Body of pancreas (tissue), 4 donors: ENCODE data around the gene GRB10. TPM values are rescaled to one million over a fixed set of nuclear protein-coding genes. Genes with fewer than 3 reads are reported as not detected.
"Not testable (repeated sequence)": the region's sequence is repeated elsewhere in the genome, so short reads cannot be mapped to it uniquely, and the experiment has no call there.

Source experiments
- ATAC-seq: fragments of 150-250 bp; one replicate; pipeline ENCODE4 v1.9.1; 2016
- DNase-seq, 4 donors: peaks; one replicate each; pipeline ENCODE4 v3.0.0-alpha.2; 2019
- H3K27ac ChIP-seq, 4 donors: fragments of 200-600 bp; sonication (generic); 1 replicate in 3 of 4; 2 replicates in 1 of 4; pipeline versions ENCODE4 v1.5.1 to v1.6.1; 2016 to 2019; ENCODE audit warnings: mild to moderate bottlenecking in 1 of 4, mixed read lengths in 1 of 4, moderate library complexity in 1 of 4
- H3K27me3 ChIP-seq, 2 donors: fragments of 200-600 bp; sonication (generic); one replicate each; pipeline ENCODE4 v1.6.0; 2016; ENCODE audit warnings: mild to moderate bottlenecking in 1 of 2
- H3K36me3 ChIP-seq, 2 donors: fragments of 200-600 bp; sonication (generic); replicated peaks in 1 of 2; 2 replicates each; pipeline ENCODE4 v1.5.1; 2016; ENCODE audit warnings: low read depth in 2 of 2; ENCODE audit not compliant: insufficient read depth in 1 of 2
- H3K4me1 ChIP-seq: fragments of 200-600 bp; sonication (generic); one replicate; pipeline ENCODE4 v1.6.0; 2016
- H3K4me3 ChIP-seq, 2 donors: fragments of 200-600 bp; sonication (generic); 1 replicate in 1 of 2; 2 replicates in 1 of 2; pipeline ENCODE4 v1.5.1; 2016 to 2019
- H3K9me3 ChIP-seq, 3 donors: fragments of 200-600 bp; sonication (generic); 1 replicate in 2 of 3; 2 replicates in 1 of 3; pipeline ENCODE4 v1.5.1; 2016
- POLR2A ChIP-seq, 3 donors: fragments of 450-650 bp; IDR thresholded peaks; one replicate each; pipeline ENCODE4 v1.6.1; 2016; ENCODE audit warnings: antibody characterized with exemption in 3 of 3, mild to moderate bottlenecking in 2 of 3
- WGBS, 2 donors: methylation state at CpG; one replicate each; pipeline ENCODE4 v1.1.5; 2017; 5-methylcytosine and 5-hydroxymethylcytosine counted together
- intact Hi-C: fragments of 100-400 bp; cut with DNase I; formaldehyde crosslinking; loops from one replicate; pipeline ENCODE4 v1.15.1; 2023
- total RNA-seq, 2 donors: library from RNA; depleted of rRNA; stranded (reverse); fragments of >200 nt; gene quantifications; one replicate each; pipeline ENCODE4 v1.1.0, GENCODE V29; 2016
- TF ChIP-seq, protein P1 (sequence below), 7 experiments: fragments of 450-650 bp in 4 of 7; fragments of 200-600 bp in 3 of 7; sonication (generic) in 3 of 7; IDR thresholded peaks; one replicate each; pipeline ENCODE4 v1.5.1; 2016 to 2019; ENCODE audit warnings: antibody characterized with exemption in 7 of 7

Gene GRB10
- total RNA-seq, 2 donors from 2014 or later: 130 to 229 TPM

DNA sequence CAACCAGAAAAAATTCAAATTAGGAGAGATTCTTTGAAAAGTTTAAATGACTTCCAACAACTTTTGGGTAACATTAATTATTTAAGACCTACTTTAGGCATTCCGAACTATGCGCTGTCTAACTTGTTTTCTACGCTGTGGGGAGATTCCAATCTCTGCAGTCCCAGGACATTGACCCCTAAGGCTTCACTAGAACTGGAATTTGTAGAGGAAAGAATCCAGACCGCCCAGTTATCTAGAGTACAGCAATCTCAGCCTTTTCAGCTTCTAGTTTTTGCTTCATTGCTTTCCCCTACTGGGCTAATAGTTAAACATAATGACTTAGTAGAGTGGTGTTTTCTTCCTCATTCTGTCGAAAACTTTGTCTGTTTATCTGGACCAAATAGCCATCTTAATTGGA lies 202.6 kb downstream of the GRB10 start:
- no peak overlapping the region for H3K4me3 ChIP-seq
- TF ChIP-seq, protein P1, sequence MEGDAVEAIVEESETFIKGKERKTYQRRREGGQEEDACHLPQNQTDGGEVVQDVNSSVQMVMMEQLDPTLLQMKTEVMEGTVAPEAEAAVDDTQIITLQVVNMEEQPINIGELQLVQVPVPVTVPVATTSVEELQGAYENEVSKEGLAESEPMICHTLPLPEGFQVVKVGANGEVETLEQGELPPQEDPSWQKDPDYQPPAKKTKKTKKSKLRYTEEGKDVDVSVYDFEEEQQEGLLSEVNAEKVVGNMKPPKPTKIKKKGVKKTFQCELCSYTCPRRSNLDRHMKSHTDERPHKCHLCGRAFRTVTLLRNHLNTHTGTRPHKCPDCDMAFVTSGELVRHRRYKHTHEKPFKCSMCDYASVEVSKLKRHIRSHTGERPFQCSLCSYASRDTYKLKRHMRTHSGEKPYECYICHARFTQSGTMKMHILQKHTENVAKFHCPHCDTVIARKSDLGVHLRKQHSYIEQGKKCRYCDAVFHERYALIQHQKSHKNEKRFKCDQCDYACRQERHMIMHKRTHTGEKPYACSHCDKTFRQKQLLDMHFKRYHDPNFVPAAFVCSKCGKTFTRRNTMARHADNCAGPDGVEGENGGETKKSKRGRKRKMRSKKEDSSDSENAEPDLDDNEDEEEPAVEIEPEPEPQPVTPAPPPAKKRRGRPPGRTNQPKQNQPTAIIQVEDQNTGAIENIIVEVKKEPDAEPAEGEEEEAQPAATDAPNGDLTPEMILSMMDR (IDR thresholded peaks at IDR 0.05): no peak
- TF ChIP-seq POLR2A (IDR thresholded peaks at IDR 0.05): no peak
- ATAC-seq: peak; percentile 58
- H3K27ac ChIP-seq: peak overlapping the region in 2 of 4 donors; percentile 18 to 52
- 71 to 72% methylated on average over 5 of the region's 5 CpGs for WGBS, 2 donors
- no peaks in the 10 kb centered on the region for H3K36me3 ChIP-seq
- H3K9me3 ChIP-seq: no peaks in the 10 kb centered on the region
- no peaks in the 10 kb centered on the region for H3K27me3 ChIP-seq
- intact Hi-C loops: no loop called here
- no peak for DNase-seq
- peaks cover 12% of the 10 kb centered on the region for H3K4me1 ChIP-seq

DNA sequence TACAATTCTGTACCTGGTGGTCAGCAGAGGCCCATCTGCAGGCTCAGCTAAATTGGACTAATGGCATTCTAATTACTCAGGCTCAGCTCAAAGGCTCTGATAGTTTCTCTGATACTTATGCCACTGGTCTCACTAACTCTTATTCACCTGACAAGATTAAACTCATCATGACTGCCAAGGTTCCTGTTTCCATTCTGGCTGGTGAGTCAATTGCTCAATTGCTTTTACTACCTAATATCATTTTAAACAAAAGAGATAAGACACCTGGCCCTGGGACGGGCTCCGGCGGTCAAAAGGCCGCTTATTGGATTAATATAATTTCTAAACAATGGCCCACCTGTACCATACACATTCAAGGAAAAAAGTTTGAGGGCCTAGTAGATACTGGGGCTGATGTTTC lies 204.6 kb downstream of the GRB10 start:
- H3K27ac ChIP-seq, H3K4me1 ChIP-seq, DNase-seq, H3K4me3 ChIP-seq, H3K27me3 ChIP-seq, ATAC-seq, H3K36me3 ChIP-seq, H3K9me3 ChIP-seq, intact Hi-C loops: not testable (repeated sequence)
- 78 to 89% methylated on average over 4 of the region's 4 CpGs for WGBS, 2 donors

DNA sequence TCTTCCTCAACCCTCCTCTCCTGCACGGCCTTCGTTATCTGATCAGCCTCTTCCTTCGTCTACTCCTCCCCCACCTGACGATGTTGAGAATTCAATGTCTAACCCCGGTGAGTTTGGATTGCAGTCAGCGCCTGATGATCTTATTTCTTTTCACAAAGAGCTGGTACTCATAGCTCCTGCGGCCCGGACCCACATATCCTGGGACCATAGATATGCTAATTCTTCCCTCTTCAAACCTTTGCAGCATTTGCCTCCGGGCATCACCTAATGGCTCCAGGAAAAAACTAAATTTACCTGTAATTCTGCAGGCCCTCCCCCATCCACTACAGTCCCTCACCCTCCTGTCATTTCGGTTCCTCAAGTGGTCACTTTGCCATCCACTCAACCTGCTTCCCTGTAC lies 205.1 kb downstream of the GRB10 start:
- Histone ChIP-seq H3K4me1 (peaks cover 3% of the 10 kb centered on the region), H3K27me3 (no peaks in the 10 kb centered on the region), H3K27ac (no peak overlapping the region), H3K36me3 (no peaks in the 10 kb centered on the region), H3K4me3 (no peak overlapping the region), H3K9me3 (no peaks in the 10 kb centered on the region)
- TF ChIP-seq POLR2A (IDR thresholded peaks at IDR 0.05): no peak
- TF ChIP-seq, protein P1 (IDR thresholded peaks at IDR 0.05): no peak
- WGBS, 2 donors: 94 to 99% methylated on average over 10 of the region's 10 CpGs
- intact Hi-C loops: no loop called here
- ATAC-seq (no peak), DNase-seq (no peak)

DNA sequence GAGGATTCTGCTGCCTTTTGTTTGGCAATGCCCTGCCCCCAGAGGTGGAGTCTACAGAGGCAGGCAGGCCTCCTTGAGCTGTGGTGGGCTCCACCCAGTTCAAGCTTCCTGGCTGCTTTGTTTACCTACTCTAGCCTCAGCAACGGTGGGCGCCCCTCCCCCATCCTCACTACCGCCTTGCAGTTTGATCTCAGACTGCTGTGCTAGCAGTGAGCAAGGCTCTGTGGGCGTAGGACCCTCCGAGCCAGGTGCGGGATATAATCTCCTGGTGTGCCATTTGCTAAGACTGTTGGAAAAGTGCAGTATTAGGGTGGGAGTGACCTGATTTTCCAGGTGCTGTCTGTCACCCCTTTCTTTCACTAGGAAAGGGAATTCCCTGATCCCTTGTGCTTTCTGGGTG lies 206.3 kb downstream of the GRB10 start:
- H3K27ac ChIP-seq, H3K27me3 ChIP-seq, H3K9me3 ChIP-seq, ATAC-seq, intact Hi-C loops, H3K4me3 ChIP-seq, H3K4me1 ChIP-seq, DNase-seq, H3K36me3 ChIP-seq: not testable (repeated sequence)
- WGBS, 2 donors: 67 to 80% methylated on average over 4 to 6 of the region's 6 CpGs

DNA sequence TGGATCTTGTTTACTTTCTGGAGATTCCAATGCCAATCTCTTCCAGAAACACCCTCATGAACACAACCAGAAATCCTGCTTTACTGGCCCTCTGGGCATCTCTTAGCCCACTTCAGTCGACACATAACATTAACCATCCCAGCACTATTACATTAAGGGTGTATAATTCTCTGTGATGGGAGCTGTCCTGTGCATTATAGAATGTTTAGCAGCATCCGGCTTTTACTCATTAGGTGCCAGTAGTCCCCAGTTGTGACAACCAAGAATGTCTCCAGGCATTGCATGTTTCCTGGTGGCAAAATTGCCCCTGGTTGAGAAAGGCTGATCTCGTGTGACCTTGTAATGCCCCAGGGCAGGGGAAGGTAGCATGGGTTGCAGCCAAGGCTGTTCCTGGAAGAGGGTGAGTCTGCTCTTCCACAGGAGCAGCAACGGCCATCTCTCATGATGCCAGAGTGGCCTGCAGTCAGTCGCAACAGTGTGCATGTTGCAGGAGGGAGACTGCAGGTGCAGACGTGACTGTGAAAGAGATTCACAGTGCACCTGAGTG lies 214.9 kb downstream of the GRB10 start:
- H3K27me3 ChIP-seq: no peaks in the 10 kb centered on the region
- H3K27ac ChIP-seq: no peak overlapping the region
- no peak for TF ChIP-seq POLR2A (IDR thresholded peaks at IDR 0.05)
- TF ChIP-seq, protein P1 (IDR thresholded peaks at IDR 0.05): no peak
- no peaks in the 10 kb centered on the region for H3K36me3 ChIP-seq
- DNase-seq: no peak
- H3K4me3 ChIP-seq: no peak overlapping the region
- no peak for ATAC-seq
- peaks cover 17% of the 10 kb centered on the region for H3K4me1 ChIP-seq
- intact Hi-C loops: no loop called here
- no peaks in the 10 kb centered on the region for H3K9me3 ChIP-seq
- whole genome bisulfite sequencing, 2 donors: 94 to 98% methylated on average over 6 of the region's 6 CpGs

DNA sequence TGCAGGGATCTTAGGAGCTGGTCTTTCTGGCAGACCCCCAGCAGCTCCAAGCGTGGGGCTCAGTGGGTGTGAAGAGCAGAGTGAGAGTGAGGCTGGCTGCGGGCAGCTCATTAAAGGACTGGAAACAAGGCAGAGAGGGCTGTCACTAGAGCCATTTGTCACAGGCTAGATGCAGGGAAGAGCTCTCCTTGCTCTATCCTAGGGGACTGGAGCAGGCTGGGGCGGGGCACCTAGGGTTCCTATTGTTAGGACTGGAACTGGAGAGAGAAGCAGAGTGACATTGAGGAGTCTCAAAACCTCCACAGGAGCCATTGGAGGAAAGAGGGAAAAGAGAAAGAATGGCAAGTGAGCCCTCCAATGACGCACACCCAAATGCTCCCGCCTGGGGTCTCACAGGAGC lies 216.7 kb downstream of the GRB10 start:
- Histone ChIP-seq H3K4me3 (no peak overlapping the region), H3K9me3 (no peaks in the 10 kb centered on the region), H3K27ac (peak overlapping the region in 3 of 4 donors; percentile 53 to 64 (median 56)), H3K36me3 (no peaks in the 10 kb centered on the region), H3K27me3 (no peaks in the 10 kb centered on the region), H3K4me1 (peaks cover 24% of the 10 kb centered on the region)
- DNase-seq (no peak), ATAC-seq (no peak)
- WGBS, 2 donors: 77 to 87% methylated on average over 5 of the region's 5 CpGs
- no peak for TF ChIP-seq POLR2A (IDR thresholded peaks at IDR 0.05)
- TF ChIP-seq, protein P1 (IDR thresholded peaks at IDR 0.05): no peak
- intact Hi-C loops: no loop called here
